Measurements from ENCODE around the gene FABP3. TPM values are rescaled to one million over a fixed set of nuclear protein-coding genes. Genes with fewer than 3 reads are reported as not detected.

Gene FABP3
- total and polyA plus RNA-seq, 2 of the 4 experiments (the other 2 are of a cell fraction): 4.8 to 8.6 TPM

GRCh38 chr1:31345635-31346034, 27.2 kb downstream of the FABP3 start:
- Histone ChIP-seq H3K18ac (ENCODE audit: low read depth, low read length) (no peak overlapping the region), H3K56ac (ENCODE audit: extremely low read depth, insufficient read depth, low read length) (no peak overlapping the region), H3K4ac (ENCODE audit: low read depth, low read length) (no peak overlapping the region), H3K14ac (replicated peaks; ENCODE audit: low read depth, low read length) (no peak overlapping the region), H3K4me3 (ENCODE audit: insufficient read depth, low read depth, low read length) (no peak overlapping the region), H4K91ac (ENCODE audit: insufficient read depth, low read depth, low read length) (no peak overlapping the region), H3K4me1 (ENCODE audit: control insufficient read depth, insufficient read depth, low read length) (no peaks in the 10 kb centered on the region), H4K20me1 (ENCODE audit: insufficient read depth, low read length) (no peaks in the 10 kb centered on the region), H3K9me3 (ENCODE audit: control insufficient read depth, insufficient read depth, low read length) (no peaks in the 10 kb centered on the region), H2BK120ac (ENCODE audit: low read depth, low read length) (no peak overlapping the region), H2BK15ac (ENCODE audit: low read depth, low read length) (no peak overlapping the region), H2BK5ac (ENCODE audit: low read depth, low read length, poor library complexity, severe bottlenecking) (no peak overlapping the region), H3K79me1 (ENCODE audit: low read depth in 1 of 2, low read length in 2 of 2) (no peaks in the 10 kb centered on the region), H2AK5ac (ENCODE audit: low read depth, low read length) (no peak overlapping the region), H4K5ac (ENCODE audit: low read depth, low read length) (no peak overlapping the region), H3K27ac (ENCODE audit: insufficient read depth, low read length) (no peak overlapping the region), H3K27me3 (ENCODE audit: control insufficient read depth, insufficient read depth, low read length) (no peaks in the 10 kb centered on the region), H3K23ac (ENCODE audit: low read depth, low read length) (no peak overlapping the region), H2AFZ (replicated peaks; ENCODE audit: low read length, poor library complexity) (no peak overlapping the region), H3K9ac (ENCODE audit: low read depth, low read length) (no peak overlapping the region), H3K4me2 (ENCODE audit: low read depth, low read length) (no peak overlapping the region), H4K8ac (ENCODE audit: low read depth in 2 of 2, low read length in 2 of 2) (no peak overlapping the region), H2BK20ac (ENCODE audit: low read depth, low read length) (no peak overlapping the region), H2AK9ac (replicated peaks; ENCODE audit: low read depth, low read length, poor library complexity) (no peak overlapping the region), H3K9me1 (ENCODE audit: insufficient read depth, low read length) (0 out of 2 replicates have a peak, but pooled peaks cover 3% of the 10 kb centered on the region), H3K36me3 (ENCODE audit: control insufficient read depth, insufficient read depth, low read length) (peaks cover 16% of the 10 kb centered on the region)
- in situ Hi-C loops (cut with MboI; ENCODE audit: low sequenced_read_pairs) (no loop called here), dilution Hi-C loops (cut with HindIII; ENCODE audit: low sequenced_read_pairs, unreplicated experiment) (no loop called here), intact Hi-C loops (cut with micrococcal nuclease) (no loop called here)
- no CpG with 5 or more reads among the region's 2 CpGs for WGBS, 2 experiments (ENCODE audit: extremely low coverage in 2 of 2, insufficient read length in 1 of 2)
- ATAC-seq (ENCODE audit: low read depth) (no peak), DNase-seq (no peak)
- ChIA-PET POLR2A (ENCODE audit: unreplicated experiment) (no interaction called here), CTCF (no interaction called here)
- BruUV-seq (replicated peaks): no TSS peak
- TF ChIP-seq CEBPB (IDR thresholded peaks at IDR 0.05; ENCODE audit: low read depth, low read length): no peak
- no peak for TF ChIP-seq FOS (IDR thresholded peaks at IDR 0.05; ENCODE audit: low read depth, low read length)
- TF ChIP-seq SMC3 (IDR thresholded peaks at IDR 0.05; ENCODE audit: low read depth, low read length): no peak
- no peak for TF ChIP-seq BHLHE40 (IDR thresholded peaks at IDR 0.05; ENCODE audit: low read depth, low read length)
- TF ChIP-seq MAFK (IDR thresholded peaks at IDR 0.05; ENCODE audit: low read depth, low read length): no peak
- no peak for TF ChIP-seq RFX5 (IDR thresholded peaks at IDR 0.05; ENCODE audit: low read depth, low read length)
- no peak for TF ChIP-seq CTCF (conservative IDR thresholded peaks at IDR 0.05; ENCODE audit: low read depth, low read length)
- no peak for TF ChIP-seq RAD21 (IDR thresholded peaks at IDR 0.05; ENCODE audit: low read length)
- TF ChIP-seq CHD1 (IDR thresholded peaks at IDR 0.05; ENCODE audit: low read depth, low read length): no peak
- TF ChIP-seq RCOR1 (IDR thresholded peaks at IDR 0.05; ENCODE audit: insufficient replicate concordance, low read length): no peak
- no peak for TF ChIP-seq NFE2L2 (IDR thresholded peaks at IDR 0.05; ENCODE audit: low read depth, low read length)
- no peak for TF ChIP-seq USF2 (IDR thresholded peaks at IDR 0.05; ENCODE audit: low read depth, low read length)
- TF ChIP-seq MAZ (IDR thresholded peaks at IDR 0.05; ENCODE audit: borderline replicate concordance, low read depth, low read length): no peak
- no peak for TF ChIP-seq POLR2A (IDR thresholded peaks at IDR 0.05; ENCODE audit: low read depth, low read length)
- TF ChIP-seq ELK1 (IDR thresholded peaks at IDR 0.05; ENCODE audit: borderline replicate concordance, low read depth, low read length): no peak
- no peak for TF ChIP-seq MXI1 (IDR thresholded peaks at IDR 0.05; ENCODE audit: borderline replicate concordance, low read depth, low read length)

All from IMR-90 (cell line).